Mesodermal cell (in vitro differentiated cells): Measurements from ENCODE around the gene GPSM1.

Experiments used
- H3K27ac ChIP-seq: 2 replicates; pipeline ENCODE4 v1.7.0; 2013; ENCODE audit warnings: mild to moderate bottlenecking, low read depth, low read length, moderate library complexity; ENCODE audit not compliant: severe bottlenecking
- H3K36me3 ChIP-seq: 2 replicates; pipeline ENCODE4 v1.7.1; 2013; ENCODE audit warnings: mild to moderate bottlenecking, low read length, moderate library complexity; ENCODE audit not compliant: control insufficient read depth, insufficient read depth
- H3K4me1 ChIP-seq: one replicate; pipeline ENCODE4 v1.7.1; 2013; ENCODE audit warnings: mild to moderate bottlenecking, low read length; ENCODE audit not compliant: insufficient read depth, control insufficient read depth, poor library complexity, severe bottlenecking
- H3K4me3 ChIP-seq: 2 replicates; pipeline ENCODE4 v1.7.0; 2013; ENCODE audit warnings: low read length, control low read depth, mild to moderate bottlenecking; ENCODE audit not compliant: insufficient read depth, poor library complexity, severe bottlenecking; ENCODE audit errors: extremely low read depth
- H3K9me3 ChIP-seq: 2 replicates; pipeline ENCODE4 v1.7.1; 2013; ENCODE audit warnings: mild to moderate bottlenecking, low read length, moderate library complexity; ENCODE audit not compliant: control insufficient read depth
- WGBS, 2 experiments: methylation state at CpG; one replicate each; pipeline ENCODE4 v1.1.5; 2013; ENCODE audit warnings: missing lambda C conversion rate in 2 of 2; ENCODE audit not compliant: insufficient coverage in 2 of 2; 5-methylcytosine and 5-hydroxymethylcytosine counted together

The GPSM1 gene

DNA sequence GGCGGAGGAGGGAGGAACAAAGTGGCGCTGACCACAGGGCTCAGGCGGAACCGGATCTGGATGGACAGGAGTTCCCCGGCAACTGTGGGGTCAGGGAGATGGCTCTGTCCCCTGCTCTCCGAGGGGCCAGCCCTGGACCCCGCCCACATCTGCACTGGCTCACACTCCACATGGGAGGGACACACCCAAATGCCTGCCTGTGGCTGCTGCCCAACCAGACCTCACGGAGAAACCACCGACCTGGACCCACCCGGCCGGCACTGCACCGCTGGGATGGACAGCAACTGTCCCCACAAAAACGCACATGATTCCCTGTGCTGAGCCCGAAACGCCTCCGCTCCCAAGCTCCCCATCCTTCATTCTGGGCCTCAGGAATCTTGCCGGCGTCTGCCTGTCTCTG lies 28.2 kb upstream of the GPSM1 start:
- H3K9me3 ChIP-seq, result no peaks in the 10 kb centered on the region
- H3K27ac ChIP-seq, result no peak overlapping the region
- H3K4me1 ChIP-seq, result no peaks in the 10 kb centered on the region
- H3K4me3 ChIP-seq, result no peak overlapping the region
- 87 to 92% methylated on average over 15 to 17 of the region's 18 CpGs for WGBS, 2 experiments
- no peaks in the 10 kb centered on the region for H3K36me3 ChIP-seq

DNA sequence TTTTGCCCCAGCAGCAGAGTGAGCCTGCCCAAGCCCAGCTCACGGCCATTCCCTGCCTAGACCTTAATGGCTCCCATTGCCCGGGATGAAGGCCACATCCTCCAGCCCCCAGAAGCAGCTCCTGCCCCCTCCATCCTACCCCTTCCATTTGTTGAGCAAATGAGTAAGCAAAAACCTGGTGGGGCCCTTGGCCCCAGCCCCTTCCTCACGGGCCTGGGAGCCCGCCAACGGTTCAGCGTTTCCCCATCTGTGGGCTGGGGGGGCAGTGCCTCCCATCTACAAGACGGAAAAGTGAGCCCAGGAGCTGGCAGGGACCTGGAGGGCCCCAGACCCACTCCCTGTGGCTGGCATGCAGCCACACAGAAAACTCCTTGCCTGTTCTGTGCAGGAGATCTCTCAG lies 27.8 kb upstream of the GPSM1 start:
- Histone ChIP-seq H3K27ac (no peak overlapping the region), H3K9me3 (no peaks in the 10 kb centered on the region), H3K4me3 (no peak overlapping the region), H3K36me3 (no peaks in the 10 kb centered on the region), H3K4me1 (no peaks in the 10 kb centered on the region)
- 85 to 93% methylated on average over 5 to 6 of the region's 7 CpGs for WGBS, 2 experiments

DNA sequence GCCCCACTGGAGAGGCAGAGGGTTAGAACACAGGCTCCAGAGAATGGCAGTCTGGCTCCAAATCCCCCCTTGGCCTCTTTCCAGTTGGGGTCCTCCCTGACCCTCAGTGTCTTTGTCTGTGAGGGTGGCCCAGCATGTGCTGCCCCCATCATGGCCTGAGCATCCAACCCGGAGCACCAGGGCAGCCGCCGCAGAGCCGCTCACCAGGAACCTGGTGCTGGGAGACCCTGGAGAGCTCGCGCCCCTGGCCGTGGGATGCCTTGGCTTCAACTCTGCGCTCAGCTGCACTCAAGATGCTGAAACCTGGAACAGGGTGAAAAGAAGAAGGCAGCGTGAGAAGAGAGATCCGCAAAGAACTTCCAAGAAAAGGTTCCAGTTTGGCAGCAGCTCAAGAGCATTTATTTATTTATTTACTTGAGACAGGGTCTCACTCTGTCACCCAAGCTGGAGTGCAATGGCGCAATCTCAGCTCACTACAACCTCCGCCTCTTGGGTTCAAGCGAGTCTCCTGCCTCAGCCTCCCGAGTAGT lies 27.3 kb upstream of the GPSM1 start:
- Histone ChIP-seq H3K9me3 (no peaks in the 10 kb centered on the region), H3K4me1 (no peaks in the 10 kb centered on the region), H3K27ac (no peak overlapping the region), H3K36me3 (no peaks in the 10 kb centered on the region), H3K4me3 (no peak overlapping the region)
- 93 to 95% methylated on average over 13 to 14 of the region's 14 CpGs for WGBS, 2 experiments

DNA sequence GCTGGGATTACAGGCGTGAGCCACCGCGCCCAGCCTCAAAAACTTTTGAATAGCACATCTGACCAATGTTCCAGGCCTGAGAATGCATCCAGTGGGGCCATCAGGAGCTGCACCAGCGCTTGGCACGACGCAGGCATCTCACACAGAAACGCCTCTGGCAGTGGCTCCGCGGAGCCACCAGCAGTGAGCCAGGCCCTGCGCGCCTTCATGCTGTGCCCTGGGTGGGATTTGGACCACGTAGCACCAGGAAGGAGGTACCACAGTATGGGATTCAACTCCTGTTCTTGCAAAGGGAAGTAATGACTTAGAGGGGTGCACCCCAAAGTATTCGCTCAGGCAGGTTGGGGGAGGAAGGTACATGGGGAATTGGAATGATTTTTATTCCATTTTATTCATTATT lies 26.5 kb upstream of the GPSM1 start:
- Histone ChIP-seq H3K9me3 (no peaks in the 10 kb centered on the region), H3K36me3 (no peaks in the 10 kb centered on the region), H3K4me3 (no peak overlapping the region), H3K4me1 (no peaks in the 10 kb centered on the region), H3K27ac (no peak overlapping the region)
- 89 to 96% methylated on average over 11 to 12 of the region's 13 CpGs for WGBS, 2 experiments

DNA sequence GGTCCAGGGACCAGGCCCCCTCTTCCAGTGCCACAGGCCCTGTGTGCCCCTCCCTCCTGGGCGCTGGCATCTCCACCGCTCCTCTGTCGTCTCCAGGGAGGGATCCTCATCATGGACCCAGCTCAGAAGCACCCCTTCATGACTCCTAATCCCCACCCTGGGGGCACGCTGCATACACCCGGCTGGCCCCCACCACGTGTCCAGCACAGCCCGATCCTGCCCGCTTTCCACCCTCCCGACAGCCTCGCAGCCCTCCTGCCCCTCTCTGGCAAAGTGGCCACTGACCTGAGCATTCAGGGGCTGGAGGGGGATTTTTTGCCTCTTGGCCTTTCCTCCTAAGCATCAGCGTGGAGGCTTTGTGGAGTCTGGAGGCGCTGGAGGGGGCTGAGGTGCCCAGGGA lies 24.8 kb upstream of the GPSM1 start:
- Histone ChIP-seq H3K4me1 (no peaks in the 10 kb centered on the region), H3K4me3 (no peak overlapping the region), H3K9me3 (no peaks in the 10 kb centered on the region), H3K36me3 (no peaks in the 10 kb centered on the region), H3K27ac (no peak overlapping the region)
- WGBS, 2 experiments, result 92 to 96% methylated on average over 12 of the region's 12 CpGs

DNA sequence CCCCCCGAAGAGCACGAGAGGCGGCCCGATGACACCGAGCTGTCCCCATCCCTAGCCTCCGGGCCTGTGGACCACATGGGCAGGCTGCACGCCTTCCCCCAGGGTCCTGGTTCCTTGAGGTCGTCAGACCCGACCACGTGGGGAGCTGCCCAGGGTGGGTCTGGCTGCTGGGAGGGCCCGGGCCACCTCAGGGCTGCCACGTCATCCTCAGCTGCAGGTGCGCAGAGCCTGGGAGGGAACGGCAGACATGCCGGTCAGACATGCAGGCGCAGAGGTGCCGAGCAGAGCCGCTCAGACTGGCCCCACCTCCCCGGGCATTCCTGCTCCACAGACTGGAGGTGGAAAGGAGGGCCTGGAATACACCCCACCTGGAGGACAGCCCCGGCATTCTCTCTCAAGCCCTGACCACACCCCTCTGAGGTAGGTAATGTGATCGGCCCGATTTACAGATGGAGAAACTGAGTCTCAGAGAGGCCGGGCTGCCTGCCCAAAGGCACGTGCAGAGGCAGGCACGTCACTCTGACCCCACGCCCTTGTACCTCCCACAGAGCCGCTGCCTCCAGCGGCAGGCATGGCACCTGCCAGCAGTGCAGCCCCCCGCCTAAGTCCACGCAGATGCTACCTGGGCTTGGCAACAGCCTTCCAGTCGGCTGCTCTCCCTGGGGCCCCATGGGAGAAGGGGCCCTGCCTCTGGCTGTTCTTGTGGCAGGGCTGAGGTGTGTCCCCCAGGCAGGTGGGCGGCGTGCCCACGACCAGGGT lies 24.1 kb upstream of the GPSM1 start:
- no peaks in the 10 kb centered on the region for H3K36me3 ChIP-seq

DNA sequence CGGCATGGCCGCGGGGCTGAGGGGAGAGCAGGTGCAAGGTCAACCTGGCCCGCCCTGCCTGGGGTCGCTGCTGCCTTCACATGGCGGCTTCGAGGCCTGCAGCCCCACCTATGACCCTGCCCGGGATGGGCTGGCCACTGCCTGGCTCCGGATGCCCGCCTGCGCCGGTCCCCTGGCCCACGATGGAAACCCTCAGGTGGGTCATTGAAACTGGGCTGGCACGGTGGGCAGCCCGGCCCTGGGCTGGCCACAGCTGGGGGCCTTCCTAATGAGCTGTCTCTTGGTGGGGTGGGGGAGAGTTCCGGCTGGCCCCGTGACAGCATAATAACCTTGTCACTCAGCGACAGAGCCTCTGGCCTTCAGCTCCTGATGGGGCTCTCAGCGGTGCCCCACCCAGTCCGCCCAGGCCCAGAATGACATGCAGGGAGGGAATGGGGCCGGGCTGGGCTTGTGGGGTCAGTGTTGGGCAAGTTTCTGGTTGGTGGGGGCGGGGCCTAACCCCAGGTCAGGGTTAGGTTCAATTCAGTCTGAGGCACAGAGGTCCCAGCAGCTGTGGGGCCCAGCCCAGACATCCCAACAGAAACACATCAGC lies 23.4 kb upstream of the GPSM1 start, which contains the start of gene CCDC187:
CCDC187 (minus strand) TSS at position 270 of the 592 bp plus-strand sequence; CDS start at position 6, 264 bp downstream.
- H3K4me3 ChIP-seq, result no peak within 1 kb of the TSS
- H3K9me3 ChIP-seq, result no peaks in the 10 kb centered on the region
- H3K4me1 ChIP-seq, result no peaks in the 10 kb centered on the region
- WGBS, 2 experiments, result 86 to 90% methylated on average over 20 to 22 of the region's 22 CpGs
- no peak within 1 kb of the TSS for H3K27ac ChIP-seq
- H3K36me3 ChIP-seq, result no peaks in the 10 kb centered on the region

More for the DNA sequence above, 24.1 kb upstream of the GPSM1 start:
- no peak overlapping the region for H3K27ac ChIP-seq
- no peaks in the 10 kb centered on the region for H3K4me1 ChIP-seq
- H3K9me3 ChIP-seq, result no peaks in the 10 kb centered on the region
- H3K4me3 ChIP-seq, result no peak overlapping the region
- WGBS, 2 experiments, result 91 to 95% methylated on average over 25 to 33 of the region's 34 CpGs

DNA sequence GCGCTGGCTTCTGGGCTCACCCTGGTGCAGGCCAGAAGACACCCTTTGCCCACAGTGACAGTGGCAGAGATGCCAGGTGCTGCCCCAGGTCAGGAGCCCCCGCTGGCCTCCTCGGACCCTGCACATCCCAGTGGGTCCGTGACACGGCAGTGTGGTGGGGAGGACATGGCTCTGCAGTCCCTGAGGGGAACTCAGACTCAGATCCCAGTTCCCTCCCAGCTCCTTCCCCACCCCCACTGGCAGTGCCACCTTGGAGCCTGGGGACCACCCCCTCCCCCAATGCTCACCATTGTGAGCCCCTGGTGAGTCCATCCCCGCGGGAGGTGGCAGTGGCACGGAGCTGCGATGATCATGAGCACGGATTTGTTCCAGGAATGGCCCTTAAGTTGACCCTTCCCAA lies 22.9 kb upstream of the GPSM1 start:
- 90 to 96% methylated on average over 8 of the region's 10 CpGs for WGBS, 2 experiments
- no peaks in the 10 kb centered on the region for H3K36me3 ChIP-seq
- H3K27ac ChIP-seq, result no peak overlapping the region
- H3K4me3 ChIP-seq, result no peak overlapping the region
- H3K9me3 ChIP-seq, result no peaks in the 10 kb centered on the region
- no peaks in the 10 kb centered on the region for H3K4me1 ChIP-seq

DNA sequence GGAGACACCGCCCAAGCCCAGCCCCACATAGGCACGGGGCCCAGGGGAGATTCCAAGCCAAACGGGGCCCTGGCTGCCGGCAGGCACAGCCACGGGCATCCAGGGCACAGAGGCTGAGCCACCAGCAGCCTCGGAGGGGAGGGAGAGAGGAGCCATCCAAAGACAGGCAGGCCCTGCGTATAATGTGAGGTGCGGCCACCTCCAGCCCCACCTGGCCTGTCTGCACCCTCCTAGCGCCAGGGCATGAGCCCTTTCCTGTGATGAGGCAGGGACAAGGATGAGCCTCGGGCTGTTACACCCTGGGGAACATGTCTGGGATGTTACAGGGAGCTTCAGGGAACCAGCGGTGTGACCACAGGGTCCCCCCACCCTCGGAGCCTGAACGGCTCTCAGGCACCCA lies 22.4 kb upstream of the GPSM1 start:
- Histone ChIP-seq H3K9me3 (no peaks in the 10 kb centered on the region), H3K4me3 (no peak overlapping the region), H3K4me1 (no peaks in the 10 kb centered on the region), H3K36me3 (no peaks in the 10 kb centered on the region), H3K27ac (no peak overlapping the region)
- WGBS, 2 experiments, result 89 to 91% methylated on average over 9 to 11 of the region's 13 CpGs

DNA sequence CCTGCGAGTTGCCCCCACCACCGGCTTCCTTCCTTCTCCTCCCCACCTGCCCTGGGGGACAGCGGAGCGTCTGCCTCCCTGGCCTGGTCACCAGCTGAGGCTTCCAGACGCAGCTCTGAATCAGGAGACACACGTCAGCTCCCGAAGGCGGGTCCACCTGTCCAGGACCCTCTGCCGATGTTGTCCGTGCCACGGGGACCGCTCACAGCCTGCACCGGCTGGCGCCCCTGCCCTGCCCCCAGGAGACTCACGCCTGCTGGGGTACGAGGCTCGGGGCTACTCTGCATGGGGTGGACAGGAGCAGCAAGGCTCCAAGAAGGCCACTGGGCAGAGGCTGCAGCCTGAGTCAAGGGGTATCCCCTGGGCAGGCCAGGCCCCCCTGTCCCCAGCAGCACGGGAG lies 21.5 kb upstream of the GPSM1 start:
- Histone ChIP-seq H3K36me3 (no peaks in the 10 kb centered on the region), H3K4me3 (no peak overlapping the region), H3K27ac (no peak overlapping the region), H3K9me3 (no peaks in the 10 kb centered on the region), H3K4me1 (no peaks in the 10 kb centered on the region)
- WGBS, 2 experiments, result 89 to 90% methylated on average over 16 to 18 of the region's 18 CpGs
